ENCODE results near the gene KLF4.

DNA sequence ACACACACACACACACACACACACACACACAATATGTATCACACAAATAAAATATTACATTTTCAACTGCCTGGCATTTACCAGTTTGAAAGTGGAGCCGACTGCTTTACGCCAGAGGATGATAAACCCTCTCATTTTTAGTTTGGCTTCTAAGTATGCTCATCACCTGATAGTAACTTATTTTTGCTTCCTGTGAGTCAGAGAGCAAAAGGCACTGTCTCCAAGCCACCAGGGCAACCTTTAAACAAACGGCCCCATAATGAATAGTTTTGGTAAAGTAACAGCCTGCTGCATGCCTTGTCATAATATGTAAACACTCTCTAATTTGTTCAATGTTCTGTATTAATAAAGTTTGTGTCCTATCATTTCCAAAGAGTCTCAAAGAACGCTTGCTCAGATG, 26.9 kb downstream of the KLF4 start:
- no peak for TF ChIP-seq RAD21 (conservative IDR thresholded peaks at IDR 0.05)
- no peak for TF ChIP-seq CTCF (IDR thresholded peaks at IDR 0.05; ENCODE audit: poor library complexity, severe bottlenecking)
- no peak for TF ChIP-seq MXI1 (conservative IDR thresholded peaks at IDR 0.05; ENCODE audit: poor library complexity, severe bottlenecking)
- no peak for TF ChIP-seq POLR2AphosphoS5 (IDR thresholded peaks at IDR 0.05)
